GM23338 (cell line): Measurements from ENCODE around the gene MRPS7. TPM values are rescaled to one million over a fixed set of nuclear protein-coding genes. Genes with fewer than 3 reads are reported as not detected.

Source experiments
- ATAC-seq: fragments of 200-7000 bp; cut with Tn5 transposase; 3 replicates; pipeline ENCODE4 v1.9.1; 2020
- DNase-seq: peaks from one replicate; pipeline ENCODE4 v3.0.0-alpha.2; 2015; ENCODE audit warnings: low spot score
- H2AFZ ChIP-seq: fragments of 200-600 bp; sonication (generic); 2 replicates; pipeline ENCODE4 v1.8.0; 2016; ENCODE audit warnings: antibody characterized with exemption, mild to moderate bottlenecking, moderate library complexity
- H3F3A ChIP-seq: fragments of 200-600 bp; sonication (generic); replicated peaks from 2 replicates; pipeline ENCODE4 v1.8.0; 2017; ENCODE audit warnings: antibody characterized with exemption, mixed run types, low read depth
- H3K27ac ChIP-seq: fragments of 200-600 bp; sonication (generic); 2 replicates; pipeline ENCODE4 v1.6.1; 2016; ENCODE audit warnings: low read depth
- H3K27me3 ChIP-seq: fragments of 200-600 bp; sonication (generic); 2 replicates; pipeline ENCODE4 v1.8.0; 2016; ENCODE audit warnings: mild to moderate bottlenecking, mixed run types, moderate library complexity; ENCODE audit not compliant: insufficient read depth
- H3K36me3 ChIP-seq: fragments of 200-600 bp; sonication (generic); 2 replicates; pipeline ENCODE4 v1.8.0; 2016; ENCODE audit warnings: mild to moderate bottlenecking; ENCODE audit not compliant: insufficient read depth
- H3K4me1 ChIP-seq: fragments of 200-600 bp; sonication (generic); 2 replicates; pipeline ENCODE4 v1.8.0; 2016; ENCODE audit warnings: mild to moderate bottlenecking, moderate library complexity; ENCODE audit not compliant: insufficient read depth
- H3K4me2 ChIP-seq: fragments of 200-600 bp; sonication (generic); 2 replicates; pipeline ENCODE4 v1.7.1; 2017; ENCODE audit warnings: mixed run types
- H3K4me3 ChIP-seq: fragments of 200-600 bp; sonication (generic); 2 replicates; pipeline ENCODE4 v1.6.1; 2016; ENCODE audit warnings: mixed run types
- H3K79me2 ChIP-seq: fragments of 200-600 bp; sonication (generic); replicated peaks from 2 replicates; pipeline ENCODE4 v1.8.0; 2017; ENCODE audit warnings: mild to moderate bottlenecking; ENCODE audit not compliant: insufficient read depth
- H3K9me2 ChIP-seq: fragments of 200-600 bp; sonication (generic); 2 replicates; pipeline ENCODE4 v1.8.0; 2017; ENCODE audit not compliant: insufficient read depth
- H4K20me1 ChIP-seq: fragments of 200-600 bp; sonication (generic); replicated peaks from 2 replicates; pipeline ENCODE4 v1.8.0; 2017; ENCODE audit warnings: mild to moderate bottlenecking; ENCODE audit not compliant: insufficient read depth
- H3K27ac Mint-ChIP-seq: 2 replicates; pipeline ENCODE4 v1.8.0; 2020; ENCODE audit warnings: inconsistent platforms, mild to moderate bottlenecking, moderate library complexity, mixed read lengths
- H3K27me3 Mint-ChIP-seq: 3 replicates; pipeline ENCODE4 v1.8.0; 2022; ENCODE audit warnings: low read depth, mild to moderate bottlenecking, moderate library complexity, mixed read lengths, inconsistent platforms; ENCODE audit not compliant: insufficient read depth, poor library complexity
- H3K36me3 Mint-ChIP-seq: 3 replicates; pipeline ENCODE4 v1.8.0; 2021; ENCODE audit warnings: low read depth, mild to moderate bottlenecking, inconsistent platforms, moderate library complexity, mixed read lengths
- H3K4me1 Mint-ChIP-seq: 3 replicates; pipeline ENCODE4 v1.8.0; 2020; ENCODE audit warnings: mild to moderate bottlenecking, inconsistent platforms, mixed read lengths
- H3K4me3 Mint-ChIP-seq: 3 replicates; pipeline ENCODE4 v1.8.0; 2021; ENCODE audit warnings: moderate library complexity, mild to moderate bottlenecking, inconsistent platforms, mixed read lengths
- H3K9me3 Mint-ChIP-seq: 3 replicates; pipeline ENCODE4 v1.8.0; 2020; ENCODE audit warnings: moderate library complexity, mild to moderate bottlenecking, inconsistent platforms, mixed read lengths
- CREB1 ChIP-seq: fragments of 250-450 bp; sonication (Bioruptor Pico); IDR thresholded peaks from 2 replicates; pipeline ENCODE4 v1.5.0; 2020; ENCODE audit warnings: low read depth, mild to moderate bottlenecking, moderate library complexity
- CTCF ChIP-seq, 2 experiments: fragments of 200-600 bp in 1 of 2; sonication (generic) in 1 of 2; conservative IDR thresholded peaks; 2 replicates each; pipeline versions ENCODE4 v1.5.1 to v1.6.1; 2016 to 2017; ENCODE audit warnings: antibody characterized with exemption in 2 of 2, low read depth in 2 of 2, mild to moderate bottlenecking in 2 of 2, moderate library complexity in 1 of 2
- EZH2 ChIP-seq: fragments of 200-600 bp; sonication (generic); IDR thresholded peaks from one replicate; pipeline ENCODE4 v1.8.0; 2017; ENCODE audit warnings: antibody characterized with exemption, mild to moderate bottlenecking, low read depth; ENCODE audit not compliant: unreplicated experiment
- EZH2phosphoT487 ChIP-seq: fragments of 200-600 bp; sonication (generic); IDR thresholded peaks from one replicate; pipeline ENCODE4 v1.8.1; 2018; ENCODE audit warnings: antibody characterized with exemption; ENCODE audit not compliant: unreplicated experiment
- JUNB ChIP-seq: IDR thresholded peaks from one replicate; pipeline ENCODE4 v1.6.1; 2016; ENCODE audit warnings: antibody characterized with exemption; ENCODE audit not compliant: unreplicated experiment
- NANOG ChIP-seq: IDR thresholded peaks from 2 replicates; pipeline ENCODE4 v1.6.1; 2016; ENCODE audit warnings: antibody characterized with exemption, borderline replicate concordance
- POLR2AphosphoS5 ChIP-seq: IDR thresholded peaks from 2 replicates; pipeline ENCODE4 v1.6.1; 2016; ENCODE audit warnings: antibody characterized with exemption, low read depth
- REST ChIP-seq: IDR thresholded peaks from one replicate; pipeline ENCODE4 v1.6.1; 2018; ENCODE audit warnings: antibody characterized with exemption; ENCODE audit not compliant: unreplicated experiment
- ZNF114 ChIP-seq: fragments of 250-450 bp; sonication (Bioruptor Pico); IDR thresholded peaks from 2 replicates; pipeline ENCODE4 v1.5.0; 2020; ENCODE audit warnings: mild to moderate bottlenecking, moderate library complexity
- ZNF331 ChIP-seq: fragments of 250-450 bp; sonication (Bioruptor Pico); IDR thresholded peaks from 2 replicates; pipeline ENCODE4 v1.5.0; 2020; ENCODE audit warnings: low read depth, mild to moderate bottlenecking, moderate library complexity
- polyA plus RNA-seq: library from polyadenylated mRNA; unstranded; fragments of >200 nt; fragmentation: Nextera tagmentation; extraction: Ambion mirVana; gene quantifications from 2 replicates; pipeline ENCODE4 v1.2.1, GENCODE V29; 2016
- total RNA-seq: library from RNA; depleted of rRNA; stranded (reverse); fragments of >200 nt; shearing (Covaris generic); gene quantifications from 2 replicates; pipeline ENCODE4 v1.2.3, GENCODE V29; 2014

Gene MRPS7
- total and polyA plus RNA-seq, 2 experiments from 2014 or later: 60.6 to 114 TPM

- no peak overlapping the region; the same call in 2 of the 3 replicates for H3K4me3 Mint-ChIP-seq
- no peak overlapping the region for H3K27ac Mint-ChIP-seq
- H3K36me3 Mint-ChIP-seq: peaks cover 51% of the 10 kb centered on the region; the same call in 2 of the 3 replicates
Observed at GRCh38 chr17:75266316-75267152, 4.9 kb downstream of the MRPS7 start.

More at GRCh38 chr17:75266316-75267152, 4.9 kb downstream of the MRPS7 start:
- Histone ChIP-seq H3K4me2 (no peak overlapping the region), H3K9me2 (no peaks in the 10 kb centered on the region), H3K79me2 (peaks cover 27% of the 10 kb centered on the region), H3K27me3 (no peaks in the 10 kb centered on the region), H3K27ac (0 out of 2 replicates have a peak overlapping the region, but pooled peaks have one; percentile 70), H3K4me3 (no peak overlapping the region), H3K36me3 (peaks cover 19% of the 10 kb centered on the region), H3K4me1 (peaks cover 10% of the 10 kb centered on the region), H2AFZ (no peak overlapping the region), H4K20me1 (no peaks in the 10 kb centered on the region; the same call in 1 of the 2 replicates), H3F3A (peaks cover 49% of the 10 kb centered on the region)
- no peak for DNase-seq
- Mint-ChIP-seq H3K9me3 (no peaks in the 10 kb centered on the region), H3K27me3 (peaks cover 13% of the 10 kb centered on the region), H3K4me1 (peaks cover 28% of the 10 kb centered on the region)
- no peak for ATAC-seq
- TF ChIP-seq CTCF (conservative IDR thresholded peaks at IDR 0.05; ENCODE audit: low read depth in 2 of 2): no peak
- no peak for TF ChIP-seq ZNF114 (CRISPR knock-in tag)
- TF ChIP-seq EZH2phosphoT487: no peak
- no peak for TF ChIP-seq CREB1 (CRISPR knock-in tag)
- no peak for TF ChIP-seq REST
- no peak for TF ChIP-seq ZNF331
- TF ChIP-seq NANOG: no peak
- TF ChIP-seq JUNB: no peak
- TF ChIP-seq EZH2: no peak
- TF ChIP-seq POLR2AphosphoS5: no peak
